ENCODE measurements around the gene GLS. TPM values are rescaled to one million over a fixed set of nuclear protein-coding genes. Genes with fewer than 3 reads are reported as not detected.

GLS gene
- total and polyA plus RNA-seq, 2 of the 13 experiments (the other 11 are each of a cell fraction or from before 2014, with no cell fraction given), result 78.6 to 183 TPM

- TF ChIP-seq DDIT3 (CRISPR knock-in tag; IDR thresholded peaks at IDR 0.05), result no peak
- TF ChIP-seq TSC22D2 (CRISPR knock-in tag; IDR thresholded peaks at IDR 0.05; ENCODE audit: borderline replicate concordance), result peak; percentile 46
- no peak for TF ChIP-seq ATRX (CRISPR knock-in tag; IDR thresholded peaks at IDR 0.05; ENCODE audit: borderline replicate concordance)
- TF ChIP-seq ZBTB49 (CRISPR knock-in tag; IDR thresholded peaks at IDR 0.05; ENCODE audit: borderline replicate concordance), result no peak
- peak; percentile 74 for TF ChIP-seq ARID4A (CRISPR knock-in tag; IDR thresholded peaks at IDR 0.05; ENCODE audit: borderline replicate concordance)
- TF ChIP-seq, protein P1, sequence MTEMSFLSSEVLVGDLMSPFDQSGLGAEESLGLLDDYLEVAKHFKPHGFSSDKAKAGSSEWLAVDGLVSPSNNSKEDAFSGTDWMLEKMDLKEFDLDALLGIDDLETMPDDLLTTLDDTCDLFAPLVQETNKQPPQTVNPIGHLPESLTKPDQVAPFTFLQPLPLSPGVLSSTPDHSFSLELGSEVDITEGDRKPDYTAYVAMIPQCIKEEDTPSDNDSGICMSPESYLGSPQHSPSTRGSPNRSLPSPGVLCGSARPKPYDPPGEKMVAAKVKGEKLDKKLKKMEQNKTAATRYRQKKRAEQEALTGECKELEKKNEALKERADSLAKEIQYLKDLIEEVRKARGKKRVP (CRISPR knock-in tag; IDR thresholded peaks at IDR 0.05), result no peak; a peak in 2 of 4 replicates
- peak; percentile 23; the same call in 1 of the 2 replicates for TF ChIP-seq KLF11 (CRISPR knock-in tag; IDR thresholded peaks at IDR 0.05)
- TF ChIP-seq THAP11 (CRISPR knock-in tag; IDR thresholded peaks at IDR 0.05), result peak; percentile 66
- TF ChIP-seq YY1 (IDR thresholded peaks at IDR 0.05; ENCODE audit: insufficient read depth, insufficient replicate concordance, low read depth, low read length), result peak; percentile 45
- 0 out of 2 replicates have a peak, but pooled peaks have one; percentile 44 for TF ChIP-seq ZNF761 (CRISPR knock-in tag; conservative IDR thresholded peaks at IDR 0.05)
- TF ChIP-seq, protein P2, sequence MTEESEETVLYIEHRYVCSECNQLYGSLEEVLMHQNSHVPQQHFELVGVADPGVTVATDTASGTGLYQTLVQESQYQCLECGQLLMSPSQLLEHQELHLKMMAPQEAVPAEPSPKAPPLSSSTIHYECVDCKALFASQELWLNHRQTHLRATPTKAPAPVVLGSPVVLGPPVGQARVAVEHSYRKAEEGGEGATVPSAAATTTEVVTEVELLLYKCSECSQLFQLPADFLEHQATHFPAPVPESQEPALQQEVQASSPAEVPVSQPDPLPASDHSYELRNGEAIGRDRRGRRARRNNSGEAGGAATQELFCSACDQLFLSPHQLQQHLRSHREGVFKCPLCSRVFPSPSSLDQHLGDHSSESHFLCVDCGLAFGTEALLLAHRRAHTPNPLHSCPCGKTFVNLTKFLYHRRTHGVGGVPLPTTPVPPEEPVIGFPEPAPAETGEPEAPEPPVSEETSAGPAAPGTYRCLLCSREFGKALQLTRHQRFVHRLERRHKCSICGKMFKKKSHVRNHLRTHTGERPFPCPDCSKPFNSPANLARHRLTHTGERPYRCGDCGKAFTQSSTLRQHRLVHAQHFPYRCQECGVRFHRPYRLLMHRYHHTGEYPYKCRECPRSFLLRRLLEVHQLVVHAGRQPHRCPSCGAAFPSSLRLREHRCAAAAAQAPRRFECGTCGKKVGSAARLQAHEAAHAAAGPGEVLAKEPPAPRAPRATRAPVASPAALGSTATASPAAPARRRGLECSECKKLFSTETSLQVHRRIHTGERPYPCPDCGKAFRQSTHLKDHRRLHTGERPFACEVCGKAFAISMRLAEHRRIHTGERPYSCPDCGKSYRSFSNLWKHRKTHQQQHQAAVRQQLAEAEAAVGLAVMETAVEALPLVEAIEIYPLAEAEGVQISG (CRISPR knock-in tag; IDR thresholded peaks at IDR 0.05), result peak; percentile 66
- TF ChIP-seq ZNF605 (CRISPR knock-in tag; IDR thresholded peaks at IDR 0.05), result peak; percentile 69; the same call in 1 of the 2 replicates
- TF ChIP-seq ZNF616 (CRISPR knock-in tag; IDR thresholded peaks at IDR 0.05; ENCODE audit: low read depth), result peak; percentile 78; the same call in 1 of the 2 replicates
- TF ChIP-seq TBP (CRISPR knock-in tag; IDR thresholded peaks at IDR 0.05), result 0 out of 2 replicates have a peak, but pooled peaks have one; percentile 22
- no peak for TF ChIP-seq TEAD3 (CRISPR knock-in tag; optimal IDR thresholded peaks at IDR 0.05; ENCODE audit: borderline replicate concordance)
- TF ChIP-seq ZNF10 (CRISPR knock-in tag; IDR thresholded peaks at IDR 0.05; ENCODE audit: borderline replicate concordance, low read depth), result no peak
- no peak for TF ChIP-seq SMARCE1 (IDR thresholded peaks at IDR 0.05; ENCODE audit: borderline replicate concordance)
Observed at GRCh38 chr2:190880378-190881083, at the start of gene GLS (continued).

All from HepG2 (cell line).